ENCODE data around the gene IL6ST.
A peak's percentile ranks its signal among the peaks of the same experiment; 100 is the strongest.
"Not testable (repeated sequence)": the region's sequence is repeated elsewhere in the genome, so short reads cannot be mapped to it uniquely, and the experiment has no call there.

The IL6ST gene

GRCh38 chr5:56003679-56004078, 8.9 kb upstream of the IL6ST start:
- no peak for DNase-seq

- no peak for DNase-seq
Observed at GRCh38 chr5:56003179-56003578, 8.4 kb upstream of the IL6ST start.

- DNase-seq, result no peak
Observed at GRCh38 chr5:56002303-56002702, 7.5 kb upstream of the IL6ST start.

GRCh38 chr5:56000221-56000620, 5.5 kb upstream of the IL6ST start:
- not testable (repeated sequence) for DNase-seq

- DNase-seq, result no peak
Observed at GRCh38 chr5:55998966-55999365, 4.2 kb upstream of the IL6ST start.

GRCh38 chr5:55997742-55998351, 3.1 kb upstream of the IL6ST start:
- no peak for DNase-seq

- DNase-seq, result peak; percentile 76
Observed at GRCh38 chr5:55994998-55995914, 493 bp upstream of the IL6ST start.

GRCh38 chr5:55993731-55994494, 850 bp downstream of the IL6ST start:
- DNase-seq, result no peak

GRCh38 chr5:55993013-55993412, 1.8 kb downstream of the IL6ST start:
- DNase-seq, result no peak

GRCh38 chr5:55991768-55992486, 2.8 kb downstream of the IL6ST start:
- DNase-seq, result no peak

GRCh38 chr5:55990895-55991294, 3.9 kb downstream of the IL6ST start:
- DNase-seq, result not testable (repeated sequence)

- no peak for DNase-seq
Observed at GRCh38 chr5:55989860-55990259, 4.9 kb downstream of the IL6ST start.

- no peak for DNase-seq
Observed at GRCh38 chr5:55988979-55989638, 5.7 kb downstream of the IL6ST start.

- DNase-seq, result not testable (repeated sequence)
Observed at GRCh38 chr5:55988428-55988827, 6.3 kb downstream of the IL6ST start.

GRCh38 chr5:55986931-55987330, 7.8 kb downstream of the IL6ST start:
- DNase-seq, result no peak

GRCh38 chr5:55985181-55985580, 9.6 kb downstream of the IL6ST start:
- DNase-seq, result no peak

GRCh38 chr5:55983986-55984385, 10.8 kb downstream of the IL6ST start:
- DNase-seq, result no peak

- no peak for DNase-seq
Observed at GRCh38 chr5:55982957-55983381, 11.8 kb downstream of the IL6ST start.

- no peak for DNase-seq
Observed at GRCh38 chr5:55973296-55973695, 21.5 kb downstream of the IL6ST start.

GRCh38 chr5:55969956-55970355, 24.8 kb downstream of the IL6ST start:
- DNase-seq, result no peak

- no peak for DNase-seq
Observed at GRCh38 chr5:55966284-55966683, 28.5 kb downstream of the IL6ST start.

- DNase-seq, result no peak
Observed at GRCh38 chr5:55965525-55965924, 29.2 kb downstream of the IL6ST start.

All from NCI-H146 (cell line).